ENCODE results near the gene TMEM185B.
"Not testable (repeated sequence)": the region's sequence is repeated elsewhere in the genome, so short reads cannot be mapped to it uniquely, and the experiment has no call there.

TMEM185B gene

GRCh38 chr2:120236791-120237190 is 13.6 kb upstream of the TMEM185B start:
- TF ChIP-seq CTCF (IDR thresholded peaks at IDR 0.05) (no peak), ZFX (IDR thresholded peaks at IDR 0.05; ENCODE audit: borderline replicate concordance) (no peak)
- H3K27ac ChIP-seq = no peak overlapping the region

DNA sequence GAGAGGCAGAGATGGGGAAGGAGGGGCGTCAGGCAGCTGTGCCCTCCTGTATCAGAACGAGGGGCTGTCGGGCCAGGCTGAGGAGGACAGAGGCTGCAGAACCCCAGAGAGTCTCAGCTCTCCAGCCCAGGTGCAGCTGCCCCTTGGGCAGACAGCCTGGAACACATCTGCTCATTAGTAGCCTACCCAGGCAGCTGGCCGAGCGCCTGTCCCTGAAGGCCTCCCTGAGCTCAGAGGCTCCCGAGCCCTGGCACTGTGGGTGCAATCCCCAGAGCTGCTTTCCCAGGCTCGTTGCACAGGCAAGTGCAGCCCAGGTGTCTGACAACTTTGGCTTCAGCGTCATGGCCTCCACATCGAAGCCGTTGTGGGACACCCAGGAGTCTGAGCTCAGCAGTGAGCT is 13.1 kb upstream of the TMEM185B start:
- H3K27ac ChIP-seq = no peak overlapping the region
- TF ChIP-seq ZFX (IDR thresholded peaks at IDR 0.05; ENCODE audit: borderline replicate concordance) (no peak), CTCF (IDR thresholded peaks at IDR 0.05) (no peak)

GRCh38 chr2:120235681-120236080 is 12.5 kb upstream of the TMEM185B start:
- TF ChIP-seq CTCF (IDR thresholded peaks at IDR 0.05) (no peak), ZFX (IDR thresholded peaks at IDR 0.05; ENCODE audit: borderline replicate concordance) (no peak)
- H3K27ac ChIP-seq = no peak overlapping the region

DNA sequence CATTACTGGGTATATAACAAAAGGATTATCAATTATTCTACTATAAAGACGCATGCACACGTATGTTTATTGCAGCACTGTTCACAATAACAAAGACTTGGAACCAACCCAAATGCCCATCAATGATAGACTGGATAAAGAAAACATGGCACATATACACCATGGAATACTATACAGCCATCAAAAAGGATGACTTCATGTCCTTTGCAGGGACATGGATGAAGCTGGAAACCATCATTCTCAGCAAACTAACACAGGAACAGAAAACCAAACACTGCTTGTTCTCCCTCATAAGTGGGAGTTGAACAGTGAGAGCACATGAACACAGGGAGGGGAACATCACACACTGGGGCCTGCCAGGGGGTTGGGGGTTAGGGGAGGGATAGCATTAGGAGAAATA is 12.0 kb upstream of the TMEM185B start:
- not testable (repeated sequence) for H3K27ac ChIP-seq

GRCh38 chr2:120233292-120233691 is 10.1 kb upstream of the TMEM185B start:
- TF ChIP-seq CTCF (IDR thresholded peaks at IDR 0.05) (no peak), ZFX (IDR thresholded peaks at IDR 0.05; ENCODE audit: borderline replicate concordance) (no peak)
- no peak overlapping the region for H3K27ac ChIP-seq

GRCh38 chr2:120231974-120232635 is 8.9 kb upstream of the TMEM185B start:
- TF ChIP-seq ZFX (IDR thresholded peaks at IDR 0.05; ENCODE audit: borderline replicate concordance) (no peak), CTCF (IDR thresholded peaks at IDR 0.05) (no peak)
- H3K27ac ChIP-seq = no peak overlapping the region

GRCh38 chr2:120231564-120231973 is 8.4 kb upstream of the TMEM185B start:
- TF ChIP-seq CTCF (IDR thresholded peaks at IDR 0.05) (no peak), ZFX (IDR thresholded peaks at IDR 0.05; ENCODE audit: borderline replicate concordance) (no peak)
- no peak overlapping the region for H3K27ac ChIP-seq

Data from 22Rv1 (cell line).